Thyroid gland (tissue), 4 donors: Measurements from ENCODE around the gene C16orf86. TPM values are rescaled to one million over a fixed set of nuclear protein-coding genes. Genes with fewer than 3 reads are reported as not detected.

Experiments
- DNase-seq, 2 donors: peaks; one replicate each; pipeline ENCODE4 v3.0.0-alpha.2; 2019
- H3K27ac ChIP-seq, 3 donors: fragments of 200-600 bp; sonication (generic); 1 replicate in 2 of 3; 2 replicates in 1 of 3; pipeline ENCODE4 v1.5.1; 2016 to 2019; ENCODE audit warnings: mild to moderate bottlenecking in 1 of 3, moderate library complexity in 1 of 3
- H3K27me3 ChIP-seq: fragments of 200-600 bp; sonication (generic); one replicate; pipeline ENCODE4 v1.5.1; 2019
- H3K36me3 ChIP-seq, 2 donors: fragments of 200-600 bp; sonication (generic); one replicate each; pipeline ENCODE4 v1.5.1; 2016 to 2019
- H3K4me1 ChIP-seq, 2 donors: fragments of 200-600 bp; sonication (generic); one replicate each; pipeline ENCODE4 v1.5.1; 2017 to 2019
- H3K4me3 ChIP-seq, 3 donors: fragments of 200-600 bp; sonication (generic); replicated peaks in 1 of 3; 1 replicate in 2 of 3; 2 replicates in 1 of 3; pipeline ENCODE4 v1.5.1; 2016; ENCODE audit warnings: mild to moderate bottlenecking in 1 of 3
- H3K9me3 ChIP-seq: fragments of 200-600 bp; sonication (generic); one replicate; pipeline ENCODE4 v1.5.1; 2017
- POLR2A ChIP-seq, 2 donors: fragments of 450-650 bp; IDR thresholded peaks; one replicate each; pipeline ENCODE4 v1.6.1; 2017; ENCODE audit warnings: antibody characterized with exemption in 2 of 2, mild to moderate bottlenecking in 2 of 2, moderate library complexity in 1 of 2
- WGBS, 2 donors: methylation state at CpG; one replicate each; pipeline ENCODE4 v1.1.5; 2017; 5-methylcytosine and 5-hydroxymethylcytosine counted together
- intact Hi-C: fragments of 100-400 bp; cut with DNase I; formaldehyde crosslinking; loops from one replicate; pipeline ENCODE4 v1.15.1; 2023
- total RNA-seq, 4 donors: library from RNA; depleted of rRNA; stranded (reverse); fragments of >200 nt; gene quantifications; one replicate each; pipeline ENCODE4 v1.2.3, GENCODE V29; 2016
- TF ChIP-seq, protein P1 (sequence below), 6 experiments: fragments of 200-600 bp in 3 of 6; fragments of 450-650 bp in 3 of 6; sonication (generic) in 3 of 6; IDR thresholded peaks; one replicate each; pipeline ENCODE4 v1.5.1; 2016 to 2019; ENCODE audit warnings: antibody characterized with exemption in 6 of 6, mild to moderate bottlenecking in 2 of 6, inconsistent platforms in 1 of 6, moderate library complexity in 1 of 6

C16orf86 gene
- total RNA-seq, 4 donors from 2014 or later, result 3.9 to 10.7 (median 6.9) TPM

DNA sequence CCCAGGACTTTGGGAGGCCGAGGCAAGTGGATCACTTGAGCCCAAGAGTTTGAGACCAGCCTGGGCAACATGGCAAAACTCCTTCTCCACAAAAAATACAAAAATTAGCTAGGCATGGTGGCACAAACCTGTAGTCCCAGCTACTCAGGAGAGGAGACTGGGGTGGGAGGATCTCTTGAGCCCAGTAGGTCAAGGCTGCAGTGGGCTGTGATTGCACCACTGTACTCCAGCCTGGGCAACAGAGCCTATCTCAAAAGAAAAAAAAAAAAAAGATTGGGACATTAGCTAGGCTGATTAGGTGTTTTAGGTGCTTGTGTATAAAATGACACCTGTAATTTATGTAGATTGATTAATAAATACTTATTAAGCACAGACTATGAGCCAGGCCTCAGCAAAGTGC lies 42.4 kb downstream of the C16orf86 start:
- no peaks in the 10 kb centered on the region for H3K4me1 ChIP-seq
- H3K4me3 ChIP-seq, result no peak overlapping the region
- H3K27ac ChIP-seq, result no peak overlapping the region
- WGBS, 2 donors, result 100% methylated on average over 1 of the region's 1 CpG
- H3K27me3 ChIP-seq, result no peaks in the 10 kb centered on the region
- no peaks in the 10 kb centered on the region for H3K36me3 ChIP-seq
- intact Hi-C loops, result no loop called here
- no peaks in the 10 kb centered on the region for H3K9me3 ChIP-seq
- no peak for TF ChIP-seq POLR2A (IDR thresholded peaks at IDR 0.05)
- TF ChIP-seq, protein P1, sequence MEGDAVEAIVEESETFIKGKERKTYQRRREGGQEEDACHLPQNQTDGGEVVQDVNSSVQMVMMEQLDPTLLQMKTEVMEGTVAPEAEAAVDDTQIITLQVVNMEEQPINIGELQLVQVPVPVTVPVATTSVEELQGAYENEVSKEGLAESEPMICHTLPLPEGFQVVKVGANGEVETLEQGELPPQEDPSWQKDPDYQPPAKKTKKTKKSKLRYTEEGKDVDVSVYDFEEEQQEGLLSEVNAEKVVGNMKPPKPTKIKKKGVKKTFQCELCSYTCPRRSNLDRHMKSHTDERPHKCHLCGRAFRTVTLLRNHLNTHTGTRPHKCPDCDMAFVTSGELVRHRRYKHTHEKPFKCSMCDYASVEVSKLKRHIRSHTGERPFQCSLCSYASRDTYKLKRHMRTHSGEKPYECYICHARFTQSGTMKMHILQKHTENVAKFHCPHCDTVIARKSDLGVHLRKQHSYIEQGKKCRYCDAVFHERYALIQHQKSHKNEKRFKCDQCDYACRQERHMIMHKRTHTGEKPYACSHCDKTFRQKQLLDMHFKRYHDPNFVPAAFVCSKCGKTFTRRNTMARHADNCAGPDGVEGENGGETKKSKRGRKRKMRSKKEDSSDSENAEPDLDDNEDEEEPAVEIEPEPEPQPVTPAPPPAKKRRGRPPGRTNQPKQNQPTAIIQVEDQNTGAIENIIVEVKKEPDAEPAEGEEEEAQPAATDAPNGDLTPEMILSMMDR (IDR thresholded peaks at IDR 0.05), result no peak
- DNase-seq, result no peak

DNA sequence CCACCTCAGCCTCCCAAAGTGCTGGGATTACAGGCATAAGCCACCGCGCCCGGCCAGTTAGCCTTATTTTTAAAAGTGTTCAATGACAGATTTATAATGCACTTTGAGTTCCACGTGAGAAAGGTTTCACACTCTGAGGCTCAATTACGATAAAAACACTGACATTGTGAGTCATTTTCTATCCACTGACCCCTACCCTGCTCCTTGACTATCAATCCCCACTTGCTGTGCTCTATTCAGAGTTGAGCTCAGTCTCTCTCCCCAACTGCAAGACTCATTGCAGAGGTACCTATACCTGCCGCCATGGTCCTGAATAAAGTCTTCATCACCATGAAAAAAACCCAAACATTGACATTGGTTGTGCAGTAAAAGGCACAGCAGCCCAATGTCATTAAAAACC lies 44.0 kb downstream of the C16orf86 start:
- intact Hi-C loops, result no loop called here
- WGBS, 2 donors, result 94 to 97% methylated on average over 6 of the region's 6 CpGs
- no peak overlapping the region for H3K4me3 ChIP-seq
- no peak overlapping the region for H3K27ac ChIP-seq
- no peaks in the 10 kb centered on the region for H3K27me3 ChIP-seq
- no peaks in the 10 kb centered on the region for H3K36me3 ChIP-seq
- TF ChIP-seq POLR2A (IDR thresholded peaks at IDR 0.05), result no peak
- TF ChIP-seq, protein P1 (IDR thresholded peaks at IDR 0.05), result no peak
- DNase-seq, result no peak
- H3K9me3 ChIP-seq, result no peaks in the 10 kb centered on the region
- no peaks in the 10 kb centered on the region for H3K4me1 ChIP-seq

DNA sequence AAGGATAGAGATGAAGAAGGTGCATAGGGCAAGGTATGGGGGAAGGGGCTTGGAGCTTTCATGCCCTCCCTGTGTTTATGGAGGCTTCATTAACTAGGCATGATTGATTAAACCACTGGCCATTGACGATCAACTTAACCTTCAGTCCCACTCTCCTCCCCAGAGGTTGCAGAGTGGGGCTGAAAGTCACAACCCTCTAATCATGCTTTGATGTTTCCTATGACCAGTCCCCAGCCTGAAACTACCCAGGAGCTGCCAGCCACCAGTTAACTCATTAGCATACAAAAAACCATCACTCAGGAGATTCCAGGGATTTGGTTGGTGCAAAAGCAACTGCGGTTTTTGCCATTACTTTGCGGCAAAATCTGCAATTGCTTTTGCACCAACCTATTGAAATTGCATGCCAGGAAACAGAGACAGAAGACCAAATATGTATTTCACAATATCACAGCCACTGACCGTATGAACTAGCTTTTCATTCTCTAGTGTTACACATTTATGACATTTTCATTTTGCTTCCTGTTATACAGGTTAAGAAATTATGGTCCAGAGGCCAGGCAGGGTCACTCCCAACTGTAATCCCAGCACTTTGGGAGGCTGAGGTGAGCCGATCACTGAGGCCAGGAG lies 47.1 kb downstream of the C16orf86 start:
- Histone ChIP-seq H3K27me3 (no peaks in the 10 kb centered on the region), H3K27ac (no peak overlapping the region), H3K4me1 (peaks cover 8 to 9% of the 10 kb centered on the region in 2 donors), H3K36me3 (no peaks in the 10 kb centered on the region), H3K9me3 (no peaks in the 10 kb centered on the region), H3K4me3 (no peak overlapping the region)
- DNase-seq, result no peak
- 83 to 88% methylated on average over 5 of the region's 5 CpGs for WGBS, 2 donors
- intact Hi-C loops, result no loop called here
- TF ChIP-seq POLR2A (IDR thresholded peaks at IDR 0.05), result no peak
- TF ChIP-seq, protein P1 (IDR thresholded peaks at IDR 0.05), result no peak

DNA sequence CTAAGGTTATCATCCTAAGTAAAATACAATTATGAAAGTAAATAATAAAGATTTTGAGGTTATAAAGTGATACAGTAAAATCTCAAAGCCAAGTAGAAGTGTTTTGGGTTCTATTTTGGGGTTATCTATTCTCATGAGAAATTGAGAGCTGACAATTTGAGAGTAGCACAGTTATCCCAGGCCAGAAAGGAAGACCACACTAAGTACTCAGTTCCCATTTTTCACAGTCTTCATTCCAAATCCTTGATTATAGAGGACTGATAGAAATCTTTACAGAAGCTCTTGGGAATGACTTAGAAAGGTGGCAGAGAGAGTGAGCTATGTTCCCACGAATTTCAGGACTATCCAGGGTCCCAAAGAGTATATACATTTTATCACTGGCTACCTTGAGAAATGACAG lies 47.9 kb downstream of the C16orf86 start:
- TF ChIP-seq, protein P1 (IDR thresholded peaks at IDR 0.05), result no peak
- no peak for TF ChIP-seq POLR2A (IDR thresholded peaks at IDR 0.05)
- no peaks in the 10 kb centered on the region for H3K36me3 ChIP-seq
- no peak overlapping the region for H3K27ac ChIP-seq
- 83 to 85% methylated on average over 1 of the region's 1 CpG for WGBS, 2 donors
- H3K4me1 ChIP-seq, result peaks cover 8 to 9% of the 10 kb centered on the region in 2 donors
- no peak overlapping the region for H3K4me3 ChIP-seq
- no peaks in the 10 kb centered on the region for H3K9me3 ChIP-seq
- no peak for DNase-seq
- intact Hi-C loops, result no loop called here
- H3K27me3 ChIP-seq, result no peaks in the 10 kb centered on the region

DNA sequence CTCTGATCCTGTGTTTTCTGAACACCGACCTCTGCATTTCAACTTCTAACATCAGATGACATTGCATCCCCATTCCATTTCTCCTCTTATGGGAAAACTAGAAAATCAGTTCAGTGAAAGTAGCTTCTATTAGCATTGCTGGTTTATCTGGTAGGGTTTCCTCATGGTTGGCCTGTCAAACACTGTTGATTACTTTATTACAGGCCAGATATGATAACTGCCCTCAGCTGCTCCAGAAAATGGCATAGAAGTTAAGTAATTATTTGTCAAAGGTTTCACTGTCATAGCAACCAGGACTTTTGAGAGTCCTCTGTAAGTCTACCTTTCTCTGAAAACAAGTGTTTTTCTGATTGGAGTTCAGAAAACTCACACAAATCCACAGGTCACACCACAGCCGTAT lies 49.5 kb downstream of the C16orf86 start:
- no peaks in the 10 kb centered on the region for H3K36me3 ChIP-seq
- no peak for DNase-seq
- TF ChIP-seq, protein P1 (IDR thresholded peaks at IDR 0.05), result no peak
- TF ChIP-seq POLR2A (IDR thresholded peaks at IDR 0.05), result no peak
- peaks cover 9 to 12% of the 10 kb centered on the region in 2 donors for H3K4me1 ChIP-seq
- no peak overlapping the region for H3K27ac ChIP-seq
- no peaks in the 10 kb centered on the region for H3K27me3 ChIP-seq
- no peaks in the 10 kb centered on the region for H3K9me3 ChIP-seq
- intact Hi-C loops, result loop anchor here (5.0 kb wide), 1 partner anchor 86 kb away; no protein-coding TSS in a partner anchor
- no peak overlapping the region for H3K4me3 ChIP-seq
- WGBS, 2 donors, result 85 to 98% methylated on average over 2 of the region's 2 CpGs

Other genes starting within 250 kb of the C16orf86 start
- 10 to 100 TPM in 2 of 4 donors, 1 to 10 TPM in 2; 4.6 to 11.9 (median 9.0) TPM for gene HSD11B2, start 235.7 kb upstream of the C16orf86 start, total RNA-seq
- 100 to 1,000 TPM; 110 to 238 (median 142) TPM for gene ATP6V0D1, start 185.7 kb upstream of the C16orf86 start, total RNA-seq
- not detected for gene AGRP, start 183.3 kb upstream of the C16orf86 start, total RNA-seq
- 10 to 100 TPM; 21.3 to 57.1 (median 41.2) TPM for gene RIPOR1, start 138.0 kb upstream of the C16orf86 start, total RNA-seq
- 10 to 100 TPM; 37.2 to 52.1 (median 47.2) TPM for gene CTCF, start 104.3 kb upstream of the C16orf86 start, total RNA-seq
- gene CARMIL2, start 21.7 kb upstream of the C16orf86 start, total RNA-seq, result 1 to 10 TPM in 2 of 4 donors, under 1 TPM in 2; 0.22 to 1.3 (median 0.92) TPM
- gene ACD, start 6.6 kb upstream of the C16orf86 start, total RNA-seq, result 10 to 100 TPM in 3 of 4 donors, 1 to 10 TPM in 1; 9.3 to 28.7 (median 21.5) TPM
- gene PARD6A, start 5.9 kb upstream of the C16orf86 start, total RNA-seq, result 1 to 10 TPM; 2.5 to 8.8 (median 5.0) TPM
- 10 to 100 TPM; 14.2 to 33.2 (median 21.9) TPM for gene ENKD1, start 64 bp upstream of the C16orf86 start, total RNA-seq
- gene GFOD2, start 52.5 kb downstream of the C16orf86 start, total RNA-seq, result 10 to 100 TPM; 10.9 to 27.5 (median 23.7) TPM
- 10 to 100 TPM in 2 of 4 donors, 1 to 10 TPM in 2; 9.2 to 13.0 (median 11.0) TPM for gene RANBP10, start 139.7 kb downstream of the C16orf86 start, total RNA-seq
- gene TSNAXIP1, start 140.1 kb downstream of the C16orf86 start, total RNA-seq, result 1 to 10 TPM in 2 of 4 donors, under 1 TPM in 2; 0.34 to 3.2 (median 0.93) TPM
- 10 to 100 TPM; 53.5 to 79.0 (median 67.8) TPM for gene THAP11, start 175.5 kb downstream of the C16orf86 start, total RNA-seq
- gene NUTF2, start 180.1 kb downstream of the C16orf86 start, total RNA-seq, result 100 to 1,000 TPM in 1 of 4 donors, 10 to 100 TPM in 3; 31.6 to 153 (median 58.4) TPM
- 10 to 100 TPM; 15.7 to 43.8 (median 26.2) TPM for gene CENPT, start 180.9 kb downstream of the C16orf86 start, total RNA-seq
- gene EDC4, start 206.2 kb downstream of the C16orf86 start, total RNA-seq, result 10 to 100 TPM; 31.4 to 68.2 (median 41.2) TPM
- 1 to 10 TPM in 1 of 4 donors, not detected in 3; 2.0 TPM for gene NRN1L, start 218.1 kb downstream of the C16orf86 start, total RNA-seq
- 10 to 100 TPM; 20.3 to 35.7 (median 28.8) TPM for gene PSKH1, start 226.4 kb downstream of the C16orf86 start, total RNA-seq